H1 (cell line): Measurements from ENCODE around the gene COL6A2. TPM values are rescaled to one million over a fixed set of nuclear protein-coding genes. Genes with fewer than 3 reads are reported as not detected.

Experiments used
- CHD7 ChIP-seq: fragments of 300-600 bp; sonication (generic); IDR thresholded peaks from 2 replicates; pipeline ENCODE4 v1.7.1; 2012; ENCODE audit warnings: low read length, moderate library complexity, mild to moderate bottlenecking, inconsistent platforms; ENCODE audit not compliant: insufficient replicate concordance
- JUND ChIP-seq: IDR thresholded peaks from 2 replicates; pipeline ENCODE4 v1.6.1; 2011; ENCODE audit warnings: mild to moderate bottlenecking, improper control_type of control experiment, low read length
- KDM1A ChIP-seq: fragments of 200-600, 300-600 bp; sonication (generic); IDR thresholded peaks from 2 replicates; pipeline ENCODE4 v1.7.1; 2016; ENCODE audit warnings: mild to moderate bottlenecking, low read length, borderline replicate concordance
- KDM5A ChIP-seq: fragments of 200-600 bp; IDR thresholded peaks from 2 replicates; pipeline ENCODE4 v1.7.1; 2012; ENCODE audit warnings: mild to moderate bottlenecking, low read length, inconsistent platforms, mixed read lengths
- POLR2A ChIP-seq, 2 experiments: IDR thresholded peaks; 1 replicate in 1 of 2; 2 replicates in 1 of 2; pipeline ENCODE4 v1.6.1; 2011; ENCODE audit warnings: low read depth in 2 of 2, low read length in 2 of 2, mild to moderate bottlenecking in 2 of 2; ENCODE audit errors: control extremely low read depth in 1 of 2
- SP2 ChIP-seq: IDR thresholded peaks from 2 replicates; pipeline ENCODE4 v1.6.1; 2012; ENCODE audit warnings: mild to moderate bottlenecking, low read length, inconsistent platforms
- YY1 ChIP-seq: IDR thresholded peaks from 2 replicates; pipeline ENCODE4 v1.6.1; 2011; ENCODE audit warnings: low read depth, mild to moderate bottlenecking, low read length
- polyA plus RNA-seq, 7 experiments: library from polyadenylated mRNA; depleted of rRNA in 3 of 7; stranded (reverse) in 5 of 7; unstranded in 2 of 7; fragments of >200 nt in 5 of 7; fragments of 200-250 nt in 2 of 7; gene quantifications; 1 replicate in 5 of 7; 2 replicates in 1 of 7; 4 replicates in 1 of 7; pipeline versions ENCODE4 v1.2.1 to v1.2.3, GENCODE V29; 2011 to 2013; ENCODE audit warnings: missing spikeins in 2 of 7, mixed read lengths in 2 of 7
- total RNA-seq: library from RNA; stranded (reverse); fragmentation: NEBNext Ultra II Directional; extraction: Animal tissue kit (Norgen Biotek cat#: 25700); gene quantifications from 2 replicates; pipeline ENCODE4 v1.2.1, GENCODE V29; 2021

Gene COL6A2
- total and polyA plus RNA-seq, 2 of the 8 experiments (the other 6 are each of a cell fraction or from before 2014, with no cell fraction given) = 60.1 to 62.7 TPM

DNA sequence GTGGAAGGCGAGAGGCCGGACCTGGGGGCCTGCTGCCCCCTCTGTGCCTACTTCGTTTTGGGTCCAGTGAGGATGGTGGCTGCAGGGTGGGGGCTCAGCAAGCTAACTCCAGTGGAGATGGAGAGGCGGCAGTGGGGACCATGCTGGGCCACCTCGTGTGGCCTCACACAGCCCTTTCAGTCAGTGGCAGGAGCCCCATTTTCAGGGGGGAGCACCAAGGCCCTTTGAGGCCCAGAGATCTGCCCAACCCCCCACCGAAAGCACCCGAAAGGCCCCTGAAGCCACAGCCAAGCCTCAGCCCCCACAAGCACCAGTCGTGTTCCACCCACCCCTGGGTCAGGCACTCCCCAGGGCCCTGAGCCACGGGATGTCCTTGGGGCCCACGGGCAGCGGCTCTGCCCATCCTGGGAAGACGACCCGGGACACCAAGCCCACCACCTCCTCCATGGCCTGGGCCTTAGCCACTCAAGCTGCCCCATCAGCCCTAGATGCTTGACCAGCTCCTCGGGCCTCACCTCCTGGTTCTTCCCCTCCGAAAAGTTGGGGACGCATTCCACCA lies 57.1 kb downstream of the COL6A2 start (continued):
- TF ChIP-seq CHD7 = no peak
- TF ChIP-seq SP2 = no peak
- TF ChIP-seq KDM1A = no peak
- no peak for TF ChIP-seq JUND
- no peak for TF ChIP-seq KDM5A
- TF ChIP-seq POLR2A (IDR thresholded peaks at IDR 0.05; ENCODE audit: control extremely low read depth in 1 of 2, low read depth in 2 of 2, low read length in 2 of 2) = no peak
- no peak for TF ChIP-seq YY1
- TF ChIP-seq, all 59 proteins: peak for 0
